Neural crest cell (in vitro differentiated cells): ENCODE results near the gene SLC11A1. TPM values are rescaled to one million over a fixed set of nuclear protein-coding genes. Genes with fewer than 3 reads are reported as not detected.

Source experiments
- DNase-seq: peaks from one replicate; pipeline ENCODE4 v3.0.0; 2021; ENCODE audit warnings: low read depth, mixed read lengths, low spot score
- H3K27ac Mint-ChIP-seq: one replicate; pipeline ENCODE4 v1.8.0; 2021; ENCODE audit warnings: mild to moderate bottlenecking, mixed read lengths; ENCODE audit not compliant: unreplicated experiment
- H3K27me3 Mint-ChIP-seq: 2 replicates; pipeline ENCODE4 v1.8.0; 2021; ENCODE audit warnings: low read depth, mild to moderate bottlenecking, mixed read lengths
- H3K36me3 Mint-ChIP-seq: 2 replicates; pipeline ENCODE4 v1.8.0; 2021; ENCODE audit warnings: low read depth, mild to moderate bottlenecking, mixed read lengths
- H3K4me1 Mint-ChIP-seq: 2 replicates; pipeline ENCODE4 v1.8.0; 2021; ENCODE audit warnings: mixed read lengths
- H3K4me3 Mint-ChIP-seq: one replicate; pipeline ENCODE4 v1.8.0; 2021; ENCODE audit warnings: mild to moderate bottlenecking, mixed read lengths
- H3K9me3 Mint-ChIP-seq: 2 replicates; pipeline ENCODE4 v1.8.0; 2021; ENCODE audit warnings: mixed read lengths
- total RNA-seq: library from RNA; stranded (reverse); gene quantifications from 2 replicates; pipeline ENCODE4 v1.2.1, GENCODE V29; 2021
- TF ChIP-seq, protein P1 (sequence below): fragments of 200-600 bp; sonication (generic); conservative IDR thresholded peaks from 2 replicates; pipeline ENCODE4 v1.5.0; 2021; ENCODE audit warnings: antibody characterized with exemption, mild to moderate bottlenecking

Gene SLC11A1
- total RNA-seq, 1 donor from 2014 or later, result 0.09 TPM

DNA sequence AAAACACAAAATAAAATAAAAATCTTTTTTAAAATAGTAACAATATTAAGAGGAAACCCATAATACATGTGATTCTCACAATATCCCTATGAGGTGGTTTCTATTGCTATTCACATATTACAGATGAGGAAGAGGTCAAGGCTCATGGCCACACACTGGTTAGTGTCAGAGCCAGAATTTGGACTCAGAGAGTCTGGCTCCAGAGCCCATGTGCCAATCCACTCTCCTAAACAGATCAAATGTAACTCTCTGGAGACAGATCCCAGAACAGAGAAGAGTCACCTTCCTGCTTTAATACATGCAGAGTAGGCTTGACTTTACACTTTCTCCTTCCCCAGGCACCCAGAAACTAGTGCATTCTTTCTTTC is 10.1 kb upstream of the SLC11A1 start:
- Mint-ChIP-seq H3K4me1 (no peaks in the 10 kb centered on the region), H3K27ac (no peak overlapping the region), H3K36me3 (no peaks in the 10 kb centered on the region), H3K4me3 (no peak overlapping the region), H3K27me3 (no peaks in the 10 kb centered on the region), H3K9me3 (no peaks in the 10 kb centered on the region)
- TF ChIP-seq, protein P1, sequence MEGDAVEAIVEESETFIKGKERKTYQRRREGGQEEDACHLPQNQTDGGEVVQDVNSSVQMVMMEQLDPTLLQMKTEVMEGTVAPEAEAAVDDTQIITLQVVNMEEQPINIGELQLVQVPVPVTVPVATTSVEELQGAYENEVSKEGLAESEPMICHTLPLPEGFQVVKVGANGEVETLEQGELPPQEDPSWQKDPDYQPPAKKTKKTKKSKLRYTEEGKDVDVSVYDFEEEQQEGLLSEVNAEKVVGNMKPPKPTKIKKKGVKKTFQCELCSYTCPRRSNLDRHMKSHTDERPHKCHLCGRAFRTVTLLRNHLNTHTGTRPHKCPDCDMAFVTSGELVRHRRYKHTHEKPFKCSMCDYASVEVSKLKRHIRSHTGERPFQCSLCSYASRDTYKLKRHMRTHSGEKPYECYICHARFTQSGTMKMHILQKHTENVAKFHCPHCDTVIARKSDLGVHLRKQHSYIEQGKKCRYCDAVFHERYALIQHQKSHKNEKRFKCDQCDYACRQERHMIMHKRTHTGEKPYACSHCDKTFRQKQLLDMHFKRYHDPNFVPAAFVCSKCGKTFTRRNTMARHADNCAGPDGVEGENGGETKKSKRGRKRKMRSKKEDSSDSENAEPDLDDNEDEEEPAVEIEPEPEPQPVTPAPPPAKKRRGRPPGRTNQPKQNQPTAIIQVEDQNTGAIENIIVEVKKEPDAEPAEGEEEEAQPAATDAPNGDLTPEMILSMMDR, result no peak
- DNase-seq, result no peak

DNA sequence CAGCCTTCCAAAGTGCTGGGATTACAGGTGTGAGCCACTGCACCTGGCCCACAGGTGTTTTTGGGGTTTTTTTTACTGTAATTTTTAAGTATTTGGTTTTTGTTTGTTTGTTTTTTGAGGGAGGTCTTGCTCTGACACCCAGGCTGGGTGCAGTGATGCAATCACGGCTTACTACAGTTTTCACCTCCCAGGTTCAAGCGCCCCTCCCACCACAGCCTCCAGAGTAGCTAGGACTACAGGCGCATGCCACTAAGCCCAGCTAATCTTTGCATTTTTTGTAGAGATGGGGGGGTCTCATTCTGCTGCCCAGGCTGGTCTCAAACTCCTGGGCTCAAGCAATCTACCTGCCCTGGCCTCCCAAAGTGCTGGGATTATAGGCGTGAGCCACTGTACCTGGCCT is 7.3 kb upstream of the SLC11A1 start:
- H3K27me3 Mint-ChIP-seq, result peaks cover 3% of the 10 kb centered on the region
- H3K4me1 Mint-ChIP-seq, result no peaks in the 10 kb centered on the region
- H3K36me3 Mint-ChIP-seq, result no peaks in the 10 kb centered on the region

DNA sequence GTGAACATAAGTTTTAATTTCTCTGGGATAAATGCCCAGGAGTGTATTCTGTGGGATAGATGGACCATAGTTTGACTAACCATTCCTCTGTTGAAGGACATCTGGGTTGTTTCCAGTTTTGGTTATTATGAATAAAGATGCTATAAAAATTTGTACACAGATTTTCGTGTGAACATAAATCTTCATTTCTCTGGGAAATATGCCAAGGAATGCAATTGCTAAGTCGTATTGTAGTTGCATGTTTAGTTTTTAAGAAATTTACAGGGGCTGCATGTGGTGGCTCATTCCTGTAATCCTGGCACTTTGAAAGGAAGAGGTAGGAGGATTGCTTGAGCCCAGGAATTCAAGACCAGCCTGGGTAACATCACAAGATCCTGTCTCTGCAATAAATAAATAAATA is 6.9 kb upstream of the SLC11A1 start:
- Mint-ChIP-seq H3K4me1 (no peaks in the 10 kb centered on the region), H3K27me3 (peaks cover 3% of the 10 kb centered on the region), H3K4me3 (no peak overlapping the region), H3K9me3 (no peaks in the 10 kb centered on the region), H3K27ac (no peak overlapping the region), H3K36me3 (no peaks in the 10 kb centered on the region)
- TF ChIP-seq, protein P1, result no peak
- DNase-seq, result no peak

More for the DNA sequence above, 7.3 kb upstream of the SLC11A1 start:
- no peaks in the 10 kb centered on the region for H3K9me3 Mint-ChIP-seq
- DNase-seq, result no peak
- H3K27ac Mint-ChIP-seq, result no peak overlapping the region
- no peak overlapping the region for H3K4me3 Mint-ChIP-seq
- TF ChIP-seq, protein P1, result no peak

DNA sequence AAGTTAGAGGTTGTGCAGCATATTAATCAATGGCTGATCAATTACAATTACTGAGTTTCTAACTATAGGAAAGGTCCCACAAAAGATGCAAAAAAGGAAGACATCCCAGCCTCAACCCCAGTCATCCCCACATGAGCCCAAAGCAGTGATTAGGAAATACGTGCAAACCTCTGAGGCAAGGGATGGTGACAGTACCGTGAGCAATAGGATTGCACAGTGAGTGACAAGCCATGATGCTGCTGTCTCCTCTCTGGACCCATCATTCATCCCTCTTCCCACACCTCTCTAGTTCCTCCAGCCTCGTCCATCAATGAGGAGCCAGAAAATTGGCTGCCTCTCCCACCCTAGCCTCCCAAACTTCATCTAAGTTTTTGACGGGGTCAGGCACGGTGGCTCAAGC is 4.0 kb upstream of the SLC11A1 start:
- TF ChIP-seq, protein P1, result no peak
- no peak for DNase-seq
- no peak overlapping the region for H3K4me3 Mint-ChIP-seq
- H3K4me1 Mint-ChIP-seq, result no peaks in the 10 kb centered on the region
- no peak overlapping the region for H3K27ac Mint-ChIP-seq
- peaks cover 7% of the 10 kb centered on the region for H3K27me3 Mint-ChIP-seq
- H3K36me3 Mint-ChIP-seq, result no peaks in the 10 kb centered on the region
- H3K9me3 Mint-ChIP-seq, result no peaks in the 10 kb centered on the region

DNA sequence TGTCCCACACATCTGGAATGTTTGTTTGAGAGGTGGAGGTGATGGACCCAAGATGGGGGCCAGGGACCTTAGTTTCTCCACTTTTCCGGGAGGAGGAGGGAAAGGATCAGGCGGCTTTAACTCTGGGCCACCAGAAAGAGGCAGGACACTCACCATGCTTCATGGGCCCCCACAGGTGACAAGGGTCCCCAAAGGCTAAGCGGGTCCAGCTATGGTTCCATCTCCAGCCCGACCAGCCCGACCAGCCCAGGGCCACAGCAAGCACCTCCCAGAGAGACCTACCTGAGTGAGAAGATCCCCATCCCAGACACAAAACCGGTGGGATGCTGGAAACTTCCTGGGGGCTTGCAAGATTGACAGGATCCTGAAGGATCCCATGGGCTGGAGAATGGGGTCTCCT is 712 bp downstream of the SLC11A1 start:
- no peak overlapping the region for H3K4me3 Mint-ChIP-seq
- H3K36me3 Mint-ChIP-seq, result no peaks in the 10 kb centered on the region
- peaks cover 23% of the 10 kb centered on the region for H3K27me3 Mint-ChIP-seq
- TF ChIP-seq, protein P1, result no peak
- no peaks in the 10 kb centered on the region for H3K9me3 Mint-ChIP-seq
- DNase-seq, result no peak
- H3K4me1 Mint-ChIP-seq, result peaks cover 6% of the 10 kb centered on the region
- no peak overlapping the region for H3K27ac Mint-ChIP-seq
